Esophagus squamous epithelium (tissue), 4 donors: ENCODE results near the gene KATNAL1.

Experiments
- CTCF ChIP-seq, 6 experiments: fragments of 450-650 bp in 4 of 6; fragments of 200-600 bp in 2 of 6; sonication (generic) in 2 of 6; IDR thresholded peaks; one replicate each; pipeline ENCODE4 v1.5.1; 2016 to 2019; ENCODE audit warnings: antibody characterized with exemption in 6 of 6, mild to moderate bottlenecking in 4 of 6, moderate library complexity in 4 of 6
- POLR2A ChIP-seq, 4 donors: fragments of 450-650 bp; IDR thresholded peaks; one replicate each; pipeline ENCODE4 v1.6.1; 2017; ENCODE audit warnings: antibody characterized with exemption in 4 of 4, mild to moderate bottlenecking in 4 of 4, moderate library complexity in 3 of 4

DNA sequence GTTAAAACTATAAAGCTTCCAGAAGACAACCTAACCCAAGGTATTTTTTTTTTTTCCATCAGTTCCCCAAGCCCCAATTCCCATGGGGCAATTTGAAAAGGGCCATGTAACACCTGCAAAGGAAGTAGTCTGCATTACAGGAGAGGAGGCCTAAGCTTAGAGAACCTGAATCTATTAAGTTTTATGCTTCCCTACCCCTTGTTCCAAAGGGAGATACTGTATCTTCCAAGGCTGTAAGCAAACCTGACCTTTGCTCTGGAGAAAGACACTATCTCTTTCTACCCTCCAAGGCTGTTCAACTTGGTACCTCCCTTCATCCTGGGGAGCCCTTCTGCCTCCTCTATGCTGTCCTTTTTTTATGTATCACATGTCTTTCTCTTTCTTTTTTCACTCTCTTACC, 15.0 kb downstream of the KATNAL1 start:
- TF ChIP-seq CTCF (IDR thresholded peaks at IDR 0.05) (no peak), POLR2A (IDR thresholded peaks at IDR 0.05) (no peak)
